A549 (cell line): ENCODE data around the gene RBM26.

ENCODE experiments used
- CTCF ChIP-seq: fragments of >200 bp; sonication (Bioruptor Twin); formaldehyde crosslinking; IDR thresholded peaks from 3 replicates; pipeline ENCODE4 v1.5.1; 2016
- JUN ChIP-seq, 2 experiments: fragments of >200 bp; sonication (Bioruptor Twin); formaldehyde crosslinking; IDR thresholded peaks; 2 replicates in 1 of 2; 3 replicates in 1 of 2; pipeline ENCODE4 v1.6.1; 2016 to 2017
- JUNB ChIP-seq: fragments of >200 bp; sonication (Bioruptor Twin); formaldehyde crosslinking; IDR thresholded peaks from 2 replicates; pipeline ENCODE4 v1.6.1; 2016
- POLR2A ChIP-seq: IDR thresholded peaks from 2 replicates; pipeline ENCODE4 v1.6.1; 2012; ENCODE audit warnings: mild to moderate bottlenecking, low read length

- no peak for TF ChIP-seq JUN (IDR thresholded peaks at IDR 0.05)
- TF ChIP-seq JUNB, result no peak
- TF ChIP-seq CTCF, result no peak
- TF ChIP-seq POLR2A, result no peak
Measured at GRCh38 chr13:79451500-79451962, 45.5 kb upstream of the RBM26 start.
